IMR-90 (cell line): ENCODE measurements around the gene COL23A1. TPM values are rescaled to one million over a fixed set of nuclear protein-coding genes. Genes with fewer than 3 reads are reported as not detected.

ENCODE experiments used
- ATAC-seq: fragments of 200-7000 bp; cut with Tn5 transposase; 2 replicates; pipeline ENCODE4 v1.9.1; 2020; ENCODE audit warnings: low read depth, mild to moderate bottlenecking, moderate library complexity
- BruUV-seq: library from RNA; stranded (reverse); fragments of 400-500 nt; replicated peaks from 2 replicates; lab custom pipeline; 2021; lab: Mats Ljungman, UMichigan
- CTCF ChIA-PET: fragments of 300-600 bp; formaldehyde crosslinking; extraction: SDS; loops from one replicate; lab custom pipeline; 2021; ENCODE audit warnings: antibody characterized with exemption; lab: Yijun Ruan, JAX
- POLR2A ChIA-PET: fragments of 300-600 bp; sonication (Branson Sonifier 250); formaldehyde crosslinking; loops from one replicate; lab custom pipeline; 2022; ENCODE audit warnings: antibody characterized with exemption; ENCODE audit not compliant: unreplicated experiment; lab: Charles Lee
- DNase-seq: peaks from one replicate; pipeline ENCODE4 v3.0.0; 2013
- H2AFZ ChIP-seq: replicated peaks from 2 replicates; pipeline ENCODE3; 2013; ENCODE audit warnings: low read length, mild to moderate bottlenecking; ENCODE audit not compliant: poor library complexity
- H2AK5ac ChIP-seq: 2 replicates; pipeline ENCODE4 v1.6.1; 2013; ENCODE audit warnings: low read depth, low read length, inconsistent platforms
- H2AK9ac ChIP-seq: replicated peaks from 2 replicates; pipeline ENCODE3; 2013; ENCODE audit warnings: mild to moderate bottlenecking, low read depth, low read length, moderate library complexity; ENCODE audit not compliant: poor library complexity
- H2BK120ac ChIP-seq: 2 replicates; pipeline ENCODE4 v1.6.1; 2013; ENCODE audit warnings: low read depth, low read length, inconsistent platforms
- H2BK15ac ChIP-seq: 3 replicates; pipeline ENCODE4 v1.6.1; 2013; ENCODE audit warnings: low read depth, low read length, inconsistent platforms
- H2BK20ac ChIP-seq: 2 replicates; pipeline ENCODE4 v1.6.1; 2013; ENCODE audit warnings: low read depth, mild to moderate bottlenecking, inconsistent platforms, low read length, moderate library complexity
- H2BK5ac ChIP-seq: 2 replicates; pipeline ENCODE4 v1.6.1; 2013; ENCODE audit warnings: mild to moderate bottlenecking, low read depth, low read length, inconsistent platforms; ENCODE audit not compliant: poor library complexity, severe bottlenecking
- H3K14ac ChIP-seq: replicated peaks from 2 replicates; pipeline ENCODE4 v1.6.1; 2013; ENCODE audit warnings: low read depth, low read length, inconsistent platforms
- H3K18ac ChIP-seq: 2 replicates; pipeline ENCODE4 v1.6.1; 2013; ENCODE audit warnings: low read depth, low read length, control low read depth
- H3K23ac ChIP-seq: 2 replicates; pipeline ENCODE4 v1.6.1; 2013; ENCODE audit warnings: low read depth, low read length, inconsistent platforms
- H3K27ac ChIP-seq: 2 replicates; pipeline ENCODE4 v1.5.1; 2013; ENCODE audit warnings: mild to moderate bottlenecking, control low read depth, low read length; ENCODE audit not compliant: insufficient read depth
- H3K27me3 ChIP-seq: 2 replicates; pipeline ENCODE4 v1.6.1; 2013; ENCODE audit warnings: low read length; ENCODE audit not compliant: control insufficient read depth, insufficient read depth
- H3K36me3 ChIP-seq: 2 replicates; pipeline ENCODE4 v1.6.1; 2013; ENCODE audit warnings: low read length, mixed read lengths; ENCODE audit not compliant: control insufficient read depth, insufficient read depth
- H3K4ac ChIP-seq: 2 replicates; pipeline ENCODE4 v1.6.1; 2013; ENCODE audit warnings: low read depth, low read length, inconsistent platforms
- H3K4me1 ChIP-seq: 2 replicates; pipeline ENCODE4 v1.6.1; 2013; ENCODE audit warnings: low read length, mixed read lengths; ENCODE audit not compliant: control insufficient read depth, insufficient read depth
- H3K4me2 ChIP-seq: 2 replicates; pipeline ENCODE4 v1.6.1; 2013; ENCODE audit warnings: low read depth, mild to moderate bottlenecking, control low read depth, low read length, moderate library complexity
- H3K4me3 ChIP-seq: 2 replicates; pipeline ENCODE4 v1.5.1; 2013; ENCODE audit warnings: low read depth, mild to moderate bottlenecking, control low read depth, low read length, moderate library complexity; ENCODE audit not compliant: insufficient read depth
- H3K56ac ChIP-seq: 2 replicates; pipeline ENCODE4 v1.6.1; 2013; ENCODE audit warnings: low read length, inconsistent platforms; ENCODE audit not compliant: insufficient read depth; ENCODE audit errors: extremely low read depth
- H3K79me1 ChIP-seq, 2 experiments: 2 replicates each; pipeline ENCODE4 v1.6.1; 2013; ENCODE audit warnings: low read length in 2 of 2, inconsistent platforms in 1 of 2, low read depth in 1 of 2
- H3K9ac ChIP-seq: 2 replicates; pipeline ENCODE4 v1.6.1; 2013; ENCODE audit warnings: low read depth, low read length, control low read depth
- H3K9me1 ChIP-seq: 2 replicates; pipeline ENCODE4 v1.6.1; 2013; ENCODE audit warnings: low read length, inconsistent platforms; ENCODE audit not compliant: insufficient read depth
- H3K9me3 ChIP-seq: 2 replicates; pipeline ENCODE4 v1.6.1; 2013; ENCODE audit warnings: low read length; ENCODE audit not compliant: control insufficient read depth, insufficient read depth
- H4K20me1 ChIP-seq: 2 replicates; pipeline ENCODE4 v1.6.1; 2013; ENCODE audit warnings: low read length, inconsistent platforms; ENCODE audit not compliant: insufficient read depth
- H4K5ac ChIP-seq: 2 replicates; pipeline ENCODE4 v1.6.1; 2013; ENCODE audit warnings: mild to moderate bottlenecking, low read depth, low read length, control low read depth
- H4K8ac ChIP-seq, 2 experiments: 2 replicates each; pipeline ENCODE4 v1.6.1; 2013; ENCODE audit warnings: low read depth in 2 of 2, low read length in 2 of 2, control low read depth in 1 of 2, inconsistent platforms in 1 of 2
- H4K91ac ChIP-seq: 2 replicates; pipeline ENCODE4 v1.6.1; 2013; ENCODE audit warnings: low read depth, low read length, inconsistent platforms; ENCODE audit not compliant: insufficient read depth
- BHLHE40 ChIP-seq: fragments of 150-350 bp; IDR thresholded peaks from 2 replicates; pipeline ENCODE4 v1.6.1; 2016; ENCODE audit warnings: mild to moderate bottlenecking, low read depth, low read length
- CEBPB ChIP-seq: IDR thresholded peaks from 2 replicates; pipeline ENCODE4 v1.6.1; 2012; ENCODE audit warnings: low read depth, low read length, improper control_type of control experiment
- CHD1 ChIP-seq: IDR thresholded peaks from 2 replicates; pipeline ENCODE4 v1.6.1; 2012; ENCODE audit warnings: low read depth, low read length, improper control_type of control experiment
- CTCF ChIP-seq: conservative IDR thresholded peaks from 2 replicates; pipeline ENCODE4 v1.5.1; 2012; ENCODE audit warnings: mild to moderate bottlenecking, low read depth, low read length, improper control_type of control experiment
- ELK1 ChIP-seq: fragments of 150-350 bp; IDR thresholded peaks from 2 replicates; pipeline ENCODE4 v1.6.1; 2016; ENCODE audit warnings: low read depth, mild to moderate bottlenecking, low read length, moderate library complexity, borderline replicate concordance
- FOS ChIP-seq: fragments of 150-350 bp; IDR thresholded peaks from 2 replicates; pipeline ENCODE4 v1.6.1; 2016; ENCODE audit warnings: low read depth, low read length
- MAFK ChIP-seq: IDR thresholded peaks from 2 replicates; pipeline ENCODE4 v1.6.1; 2012; ENCODE audit warnings: low read depth, low read length, improper control_type of control experiment
- MAZ ChIP-seq: IDR thresholded peaks from 2 replicates; pipeline ENCODE4 v1.6.1; 2012; ENCODE audit warnings: low read depth, mild to moderate bottlenecking, low read length, improper control_type of control experiment, moderate library complexity, borderline replicate concordance
- MXI1 ChIP-seq: IDR thresholded peaks from 2 replicates; pipeline ENCODE4 v1.6.1; 2012; ENCODE audit warnings: low read depth, mild to moderate bottlenecking, low read length, moderate library complexity, borderline replicate concordance
- NFE2L2 ChIP-seq: fragments of 150-350 bp; IDR thresholded peaks from 2 replicates; pipeline ENCODE4 v1.6.1; 2016; ENCODE audit warnings: low read depth, mild to moderate bottlenecking, low read length
- POLR2A ChIP-seq: IDR thresholded peaks from 2 replicates; pipeline ENCODE4 v1.6.1; 2012; ENCODE audit warnings: mild to moderate bottlenecking, low read depth, low read length
- RAD21 ChIP-seq: IDR thresholded peaks from 2 replicates; pipeline ENCODE4 v1.6.1; 2012; ENCODE audit warnings: low read length, improper control_type of control experiment
- RCOR1 ChIP-seq: IDR thresholded peaks from 2 replicates; pipeline ENCODE4 v1.6.1; 2012; ENCODE audit warnings: mild to moderate bottlenecking, low read length, improper control_type of control experiment; ENCODE audit not compliant: insufficient replicate concordance
- RFX5 ChIP-seq: IDR thresholded peaks from 2 replicates; pipeline ENCODE4 v1.8.0; 2012; ENCODE audit warnings: low read depth, mild to moderate bottlenecking, low read length, moderate library complexity
- SMC3 ChIP-seq: fragments of 150-350 bp; IDR thresholded peaks from 2 replicates; pipeline ENCODE4 v1.6.1; 2016; ENCODE audit warnings: low read depth, mild to moderate bottlenecking, antibody characterized with exemption, low read length, moderate library complexity
- USF2 ChIP-seq: fragments of 150-350 bp; IDR thresholded peaks from 2 replicates; pipeline ENCODE4 v1.6.1; 2017; ENCODE audit warnings: mild to moderate bottlenecking, antibody characterized with exemption, low read length, low read depth
- WGBS, 2 experiments: methylation state at CpG; one replicate each; pipeline versions ENCODE4 v1.1.5 to v1.1.7; 2013; ENCODE audit warnings: missing lambda C conversion rate in 2 of 2; ENCODE audit not compliant: insufficient read length in 1 of 2; ENCODE audit errors: extremely low coverage in 2 of 2; 5-methylcytosine and 5-hydroxymethylcytosine counted together
- dilution Hi-C: fragments of 300-500 bp; cut with HindIII; formaldehyde crosslinking; loops from one replicate; pipeline ENCODE4 v1.14.3; 2018; ENCODE audit warnings: low sequenced_read_pairs; ENCODE audit not compliant: unreplicated experiment
- in situ Hi-C: fragments of 300-500 bp; cut with MboI; formaldehyde crosslinking; loops from 3 replicates; pipeline ENCODE4 v1.14.3; 2019; ENCODE audit warnings: low sequenced_read_pairs, inconsistent platforms, mixed read lengths
- intact Hi-C: fragments of 100-400 bp; cut with micrococcal nuclease; formaldehyde crosslinking; loops from 2 replicates; pipeline ENCODE4 v1.10.0; 2022
- polyA plus RNA-seq, 3 experiments: library from polyadenylated mRNA; depleted of rRNA; stranded (reverse); fragments of >200 nt; gene quantifications; 2 replicates each; pipeline ENCODE4 v1.2.3, GENCODE V29; 2012; ENCODE audit warnings: low replicate concordance in 1 of 3
- total RNA-seq: library from RNA; depleted of rRNA; stranded (reverse); fragments of >200 nt; gene quantifications from 2 replicates; pipeline ENCODE4 v1.2.3, GENCODE V29; 2012

COL23A1 gene
- total and polyA plus RNA-seq, 2 of the 4 experiments (the other 2 are of a cell fraction), result not detected

GRCh38 chr5:178318893-178319292 lies 271.3 kb downstream of the COL23A1 start:
- H3K27me3 ChIP-seq, result no peaks in the 10 kb centered on the region
- no peak overlapping the region for H3K9ac ChIP-seq
- no peak overlapping the region for H2BK5ac ChIP-seq
- H3K4ac ChIP-seq, result no peak overlapping the region
- DNase-seq (no peak), ATAC-seq (no peak)
- no peak overlapping the region for H3K27ac ChIP-seq
- H3K36me3 ChIP-seq, result no peaks in the 10 kb centered on the region
- H4K20me1 ChIP-seq, result no peaks in the 10 kb centered on the region
- CTCF ChIA-PET, result no interaction called here
- in situ Hi-C loops, result no loop called here
- TF ChIP-seq MAFK (no peak), BHLHE40 (no peak), NFE2L2 (no peak), CHD1 (no peak), MAZ (no peak), CTCF (no peak), RAD21 (no peak), FOS (no peak), CEBPB (no peak), USF2 (no peak), MXI1 (no peak), ELK1 (no peak), RFX5 (no peak), SMC3 (no peak), POLR2A (no peak), RCOR1 (no peak)
- H3K23ac ChIP-seq, result no peak overlapping the region
- no peak overlapping the region for H2AK9ac ChIP-seq
- no peak overlapping the region for H3K14ac ChIP-seq
- H3K4me2 ChIP-seq, result no peak overlapping the region
- intact Hi-C loops, result no loop called here
- H3K9me1 ChIP-seq, result no peaks in the 10 kb centered on the region
- H2AK5ac ChIP-seq, result no peak overlapping the region
- no peak overlapping the region for H3K56ac ChIP-seq
- no peak overlapping the region for H4K8ac ChIP-seq
- H2BK20ac ChIP-seq, result no peak overlapping the region
- H2BK15ac ChIP-seq, result no peak overlapping the region
- dilution Hi-C loops, result no loop called here
- no peak overlapping the region for H4K5ac ChIP-seq
- WGBS, 2 experiments, result no CpG with 5 or more reads among the region's 6 CpGs
- POLR2A ChIA-PET, result no interaction called here
- no peaks in the 10 kb centered on the region for H3K79me1 ChIP-seq
- no peak overlapping the region for H2AFZ ChIP-seq
- H3K4me3 ChIP-seq, result no peak overlapping the region
- no peak overlapping the region for H3K18ac ChIP-seq
- H3K9me3 ChIP-seq, result peaks cover 20% of the 10 kb centered on the region
- H4K91ac ChIP-seq, result no peak overlapping the region
- no TSS peak for BruUV-seq
- no peak overlapping the region for H2BK120ac ChIP-seq
- no peaks in the 10 kb centered on the region for H3K4me1 ChIP-seq
